ENCODE data around the gene PIP5K1A.
"Not testable (repeated sequence)": the region's sequence is repeated elsewhere in the genome, so short reads cannot be mapped to it uniquely, and the experiment has no call there.

The PIP5K1A gene

GRCh38 chr1:151198254-151199127, at the start of gene PIP5K1A:
TSS of gene PIP5K1A (plus strand) at chr1:151198552. CDS start at chr1:151198997, 445 bp downstream.
- peak; percentile 98 for DNase-seq (ENCODE audit: low spot score)

- peak; percentile 56 for DNase-seq (ENCODE audit: low spot score)
Measured at GRCh38 chr1:151156515-151156819, 41.9 kb upstream of the PIP5K1A start, which contains the start of gene TNFAIP8L2. TSS of gene TNFAIP8L2 (plus strand) at chr1:151156649. CDS start at chr1:151158698, 2,049 bp downstream.

- DNase-seq (ENCODE audit: low spot score), result no peak
Measured at GRCh38 chr1:151157067-151157531, 41.3 kb upstream of the PIP5K1A start.

- DNase-seq (ENCODE audit: low spot score), result no peak
Measured at GRCh38 chr1:151158326-151158725, 40.0 kb upstream of the PIP5K1A start.

GRCh38 chr1:151158751-151159251, 39.6 kb upstream of the PIP5K1A start:
- DNase-seq (ENCODE audit: low spot score), result no peak

GRCh38 chr1:151159373-151159772, 39.0 kb upstream of the PIP5K1A start:
- DNase-seq (ENCODE audit: low spot score), result no peak

- no peak for DNase-seq (ENCODE audit: low spot score)
Measured at GRCh38 chr1:151164732-151165280, 33.5 kb upstream of the PIP5K1A start.

- no peak for DNase-seq (ENCODE audit: low spot score)
Measured at GRCh38 chr1:151165281-151165737, 33.0 kb upstream of the PIP5K1A start.

- DNase-seq (ENCODE audit: low spot score), result peak; percentile 97
Measured at GRCh38 chr1:151165738-151166504, 32.4 kb upstream of the PIP5K1A start, which contains the start of the genes LYSMD1 and SCNM1. TSS of gene LYSMD1 (minus strand) at chr1:151165902. CDS start at chr1:151165258, 644 bp downstream. TSS of gene SCNM1 (plus strand) at chr1:151166144. CDS start at chr1:151166153, 9 bp downstream.

GRCh38 chr1:151166505-151166956, 31.8 kb upstream of the PIP5K1A start:
- no peak for DNase-seq (ENCODE audit: low spot score)

- no peak for DNase-seq (ENCODE audit: low spot score)
Measured at GRCh38 chr1:151167116-151167515, 31.2 kb upstream of the PIP5K1A start.

GRCh38 chr1:151171190-151171589, 27.2 kb upstream of the PIP5K1A start:
- no peak for DNase-seq (ENCODE audit: low spot score)

- no peak for DNase-seq (ENCODE audit: low spot score)
Measured at GRCh38 chr1:151175041-151175741, 23.2 kb upstream of the PIP5K1A start.

- no peak for DNase-seq (ENCODE audit: low spot score)
Measured at GRCh38 chr1:151175863-151176262, 22.5 kb upstream of the PIP5K1A start, which contains the start of gene TMOD4. TSS of gene TMOD4 (minus strand) at chr1:151175981. CDS start at chr1:151174875, 1,106 bp downstream.

- DNase-seq (ENCODE audit: low spot score), result no peak
Measured at GRCh38 chr1:151176514-151177045, 21.8 kb upstream of the PIP5K1A start.

- DNase-seq (ENCODE audit: low spot score), result no peak
Measured at GRCh38 chr1:151184211-151184610, 14.1 kb upstream of the PIP5K1A start.

- DNase-seq (ENCODE audit: low spot score), result no peak
Measured at GRCh38 chr1:151187205-151187604, 11.1 kb upstream of the PIP5K1A start.

- DNase-seq (ENCODE audit: low spot score), result not testable (repeated sequence)
Measured at GRCh38 chr1:151188667-151189066, 9.7 kb upstream of the PIP5K1A start.

- DNase-seq (ENCODE audit: low spot score), result peak; percentile 83
Measured at GRCh38 chr1:151189637-151190445, 8.5 kb upstream of the PIP5K1A start, which contains the start of gene VPS72. TSS of gene VPS72 (minus strand) at chr1:151190197. CDS start at chr1:151190121, 76 bp downstream.

- DNase-seq (ENCODE audit: low spot score), result no peak
Measured at GRCh38 chr1:151192047-151192446, 6.3 kb upstream of the PIP5K1A start.

Measured in hematopoietic multipotent progenitor cell treated with erythropoietin and hydrocortisone succinate and interleukin-3 and kit ligand, for 17 days (in vitro differentiated cells).